Vagina (tissue), 2 donors: ENCODE measurements around the gene MECP2.

Experiments used
- POLR2A ChIP-seq, 2 donors: fragments of 450-650 bp; IDR thresholded peaks; one replicate each; pipeline ENCODE4 v1.6.1; 2017; ENCODE audit warnings: antibody characterized with exemption in 2 of 2, mild to moderate bottlenecking in 2 of 2, moderate library complexity in 2 of 2
- POLR2AphosphoS5 ChIP-seq, 2 donors: sonication (generic); formaldehyde crosslinking; IDR thresholded peaks; one replicate each; pipeline ENCODE4 v1.9.0; 2017; ENCODE audit warnings: antibody characterized with exemption in 2 of 2, mild to moderate bottlenecking in 2 of 2, low read depth in 1 of 2; ENCODE audit not compliant: insufficient read depth in 1 of 2
- TF ChIP-seq, protein P1 (sequence below), 3 experiments: fragments of 450-650 bp in 2 of 3; fragments of 200-600 bp in 1 of 3; sonication (generic) in 1 of 3; IDR thresholded peaks; one replicate each; pipeline ENCODE4 v1.5.1; 2017 to 2019; ENCODE audit warnings: antibody characterized with exemption in 3 of 3, mild to moderate bottlenecking in 2 of 3, moderate library complexity in 2 of 3

DNA sequence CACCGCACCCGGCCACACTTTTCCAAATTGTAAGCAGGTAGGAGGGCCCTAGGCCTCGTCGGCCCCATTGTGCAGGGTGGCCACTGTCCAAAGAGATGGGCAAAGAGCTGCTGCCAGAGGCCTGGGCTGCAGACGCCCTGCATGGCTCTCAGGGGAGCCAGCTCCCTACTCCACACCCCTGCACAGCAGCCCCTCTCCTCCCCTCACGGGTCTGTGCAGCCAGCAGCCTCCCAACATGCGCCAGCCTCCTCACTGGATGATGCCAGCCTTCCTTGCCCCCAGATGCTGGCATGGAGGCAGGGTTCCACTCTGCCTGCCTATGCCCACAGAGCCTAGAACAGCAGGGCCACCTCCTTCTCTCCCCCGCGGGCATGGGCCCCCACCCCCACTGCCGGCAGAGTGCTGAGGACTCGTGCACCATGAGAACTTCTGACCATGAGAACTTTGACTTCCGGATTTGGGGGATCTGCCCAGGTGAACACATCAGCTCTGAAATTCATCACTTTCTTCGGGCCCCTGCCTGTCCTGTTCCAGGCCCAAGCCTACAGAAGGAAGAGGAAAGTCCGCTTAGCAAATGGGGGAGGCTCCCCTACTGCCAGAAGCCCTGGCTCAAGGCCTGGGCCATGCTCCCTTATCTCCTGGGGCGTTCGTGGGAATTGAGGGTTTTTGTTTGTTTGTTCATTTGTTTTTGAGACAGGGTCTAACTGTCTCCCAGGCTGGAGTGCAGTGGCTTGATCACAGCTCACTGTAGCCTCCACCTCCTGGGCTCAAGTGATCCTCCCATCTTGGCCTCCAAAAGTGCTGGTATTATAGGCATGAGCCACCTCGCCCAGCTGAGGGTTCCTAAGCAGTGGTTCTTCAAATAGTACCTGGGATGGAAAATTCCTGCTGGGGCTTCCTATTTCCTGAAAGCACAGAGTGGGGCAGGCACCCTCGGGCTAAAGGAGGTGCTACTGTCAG, 85.9 kb downstream of the MECP2 start:
- TF ChIP-seq, protein P1, sequence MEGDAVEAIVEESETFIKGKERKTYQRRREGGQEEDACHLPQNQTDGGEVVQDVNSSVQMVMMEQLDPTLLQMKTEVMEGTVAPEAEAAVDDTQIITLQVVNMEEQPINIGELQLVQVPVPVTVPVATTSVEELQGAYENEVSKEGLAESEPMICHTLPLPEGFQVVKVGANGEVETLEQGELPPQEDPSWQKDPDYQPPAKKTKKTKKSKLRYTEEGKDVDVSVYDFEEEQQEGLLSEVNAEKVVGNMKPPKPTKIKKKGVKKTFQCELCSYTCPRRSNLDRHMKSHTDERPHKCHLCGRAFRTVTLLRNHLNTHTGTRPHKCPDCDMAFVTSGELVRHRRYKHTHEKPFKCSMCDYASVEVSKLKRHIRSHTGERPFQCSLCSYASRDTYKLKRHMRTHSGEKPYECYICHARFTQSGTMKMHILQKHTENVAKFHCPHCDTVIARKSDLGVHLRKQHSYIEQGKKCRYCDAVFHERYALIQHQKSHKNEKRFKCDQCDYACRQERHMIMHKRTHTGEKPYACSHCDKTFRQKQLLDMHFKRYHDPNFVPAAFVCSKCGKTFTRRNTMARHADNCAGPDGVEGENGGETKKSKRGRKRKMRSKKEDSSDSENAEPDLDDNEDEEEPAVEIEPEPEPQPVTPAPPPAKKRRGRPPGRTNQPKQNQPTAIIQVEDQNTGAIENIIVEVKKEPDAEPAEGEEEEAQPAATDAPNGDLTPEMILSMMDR (IDR thresholded peaks at IDR 0.05): no peak
- TF ChIP-seq POLR2A (IDR thresholded peaks at IDR 0.05) (no peak), POLR2AphosphoS5 (IDR thresholded peaks at IDR 0.05; ENCODE audit: insufficient read depth in 1 of 2, low read depth in 1 of 2) (no peak)
